ENCODE measurements around the gene SALL3. TPM values are rescaled to one million over a fixed set of nuclear protein-coding genes. Genes with fewer than 3 reads are reported as not detected.

Gene SALL3
- total RNA-seq, 4 donors from 2014 or later: not detected

GRCh38 chr18:78947291-78947690 lies 32.3 kb upstream of the SALL3 start:
- Histone ChIP-seq H3K4me1 (no peaks in the 10 kb centered on the region), H3K36me3 (no peaks in the 10 kb centered on the region), H3K9me3 (no peaks in the 10 kb centered on the region), H3K27me3 (no peaks in the 10 kb centered on the region), H3K4me3 (no peak overlapping the region), H3K27ac (no peak overlapping the region)
- TF ChIP-seq CTCF (IDR thresholded peaks at IDR 0.05) (no peak), POLR2A (IDR thresholded peaks at IDR 0.05) (no peak)
- no peak for DNase-seq

GRCh38 chr18:78948221-78948620 lies 31.4 kb upstream of the SALL3 start:
- H3K27ac ChIP-seq: no peak overlapping the region
- H3K4me1 ChIP-seq: no peaks in the 10 kb centered on the region
- no peaks in the 10 kb centered on the region for H3K27me3 ChIP-seq
- no peaks in the 10 kb centered on the region for H3K9me3 ChIP-seq
- H3K4me3 ChIP-seq: no peak overlapping the region
- no peaks in the 10 kb centered on the region for H3K36me3 ChIP-seq
- no peak for DNase-seq
- no peak for TF ChIP-seq POLR2A (IDR thresholded peaks at IDR 0.05)
- TF ChIP-seq CTCF (IDR thresholded peaks at IDR 0.05): no peak

GRCh38 chr18:78948707-78949106 lies 30.9 kb upstream of the SALL3 start:
- DNase-seq: no peak
- Histone ChIP-seq H3K4me1 (no peaks in the 10 kb centered on the region), H3K4me3 (no peak overlapping the region), H3K36me3 (no peaks in the 10 kb centered on the region), H3K9me3 (no peaks in the 10 kb centered on the region), H3K27ac (no peak overlapping the region), H3K27me3 (no peaks in the 10 kb centered on the region)
- TF ChIP-seq CTCF (IDR thresholded peaks at IDR 0.05) (no peak), POLR2A (IDR thresholded peaks at IDR 0.05) (no peak)

GRCh38 chr18:78949216-78949615 lies 30.4 kb upstream of the SALL3 start:
- no peaks in the 10 kb centered on the region for H3K36me3 ChIP-seq
- H3K9me3 ChIP-seq: no peaks in the 10 kb centered on the region
- no peak overlapping the region for H3K27ac ChIP-seq
- TF ChIP-seq POLR2A (IDR thresholded peaks at IDR 0.05) (no peak), CTCF (IDR thresholded peaks at IDR 0.05) (no peak)
- no peak for DNase-seq
- H3K4me1 ChIP-seq: no peaks in the 10 kb centered on the region
- no peak overlapping the region for H3K4me3 ChIP-seq
- no peaks in the 10 kb centered on the region for H3K27me3 ChIP-seq

- no peak for TF ChIP-seq CTCF (IDR thresholded peaks at IDR 0.05)
- Histone ChIP-seq H3K36me3 (no peaks in the 10 kb centered on the region), H3K9me3 (no peaks in the 10 kb centered on the region), H3K27ac (no peak overlapping the region), H3K4me1 (no peaks in the 10 kb centered on the region), H3K27me3 (no peaks in the 10 kb centered on the region), H3K4me3 (no peak overlapping the region)
- no peak for DNase-seq
Observed at GRCh38 chr18:78950386-78950785, 29.2 kb upstream of the SALL3 start.

- no peak overlapping the region for H3K4me3 ChIP-seq
- no peaks in the 10 kb centered on the region for H3K9me3 ChIP-seq
- no peaks in the 10 kb centered on the region for H3K4me1 ChIP-seq
- no peak for DNase-seq
- no peaks in the 10 kb centered on the region for H3K27me3 ChIP-seq
- no peak for TF ChIP-seq CTCF (IDR thresholded peaks at IDR 0.05)
- TF ChIP-seq POLR2A (IDR thresholded peaks at IDR 0.05): no peak
- H3K36me3 ChIP-seq: no peaks in the 10 kb centered on the region
- no peak overlapping the region for H3K27ac ChIP-seq
Observed at GRCh38 chr18:78953566-78953965, 26.1 kb upstream of the SALL3 start.
